Fibroblast of villous mesenchyme (primary cell): ENCODE data around the gene NBEA. TPM values are rescaled to one million over a fixed set of nuclear protein-coding genes. Genes with fewer than 3 reads are reported as not detected.
"Not testable (repeated sequence)": the region's sequence is repeated elsewhere in the genome, so short reads cannot be mapped to it uniquely, and the experiment has no call there.

ENCODE experiments used
- DNase-seq: peaks from one replicate; pipeline ENCODE4 v3.0.0-alpha.2; 2010; ENCODE audit warnings: low read depth
- H3K4me3 ChIP-seq: 2 replicates; pipeline ENCODE4 v1.5.1; 2011; ENCODE audit warnings: low read depth, mild to moderate bottlenecking, low read length
- CTCF ChIP-seq: IDR thresholded peaks from 2 replicates; pipeline ENCODE4 v1.5.1; 2012; ENCODE audit warnings: low read depth, mild to moderate bottlenecking, low read length; ENCODE audit not compliant: insufficient read depth
- total RNA-seq: library from RNA; depleted of rRNA; stranded (reverse); fragments of >200 nt; gene quantifications from 2 replicates; pipeline ENCODE4 v1.2.3, GENCODE V29; 2012

NBEA gene
- total RNA-seq, 1 donor, result 9.5 TPM

GRCh38 chr13:35389535-35389934 is 447.5 kb downstream of the NBEA start:
- TF ChIP-seq CTCF, result no peak
- no peak overlapping the region for H3K4me3 ChIP-seq
- DNase-seq, result no peak

GRCh38 chr13:35392768-35393167 is 450.7 kb downstream of the NBEA start:
- no peak for TF ChIP-seq CTCF

GRCh38 chr13:35393886-35394285 is 451.8 kb downstream of the NBEA start:
- no peak overlapping the region for H3K4me3 ChIP-seq
- DNase-seq, result no peak
- no peak for TF ChIP-seq CTCF

More at GRCh38 chr13:35392768-35393167, 450.7 kb downstream of the NBEA start:
- no peak overlapping the region for H3K4me3 ChIP-seq
- no peak for DNase-seq

GRCh38 chr13:35408285-35408684 is 466.2 kb downstream of the NBEA start:
- H3K4me3 ChIP-seq, DNase-seq: not testable (repeated sequence)

GRCh38 chr13:35411059-35411744 is 469.1 kb downstream of the NBEA start:
- no peak for TF ChIP-seq CTCF
- DNase-seq, result no peak
- H3K4me3 ChIP-seq, result no peak overlapping the region

- no peak for TF ChIP-seq CTCF
- H3K4me3 ChIP-seq, result no peak overlapping the region
- no peak for DNase-seq
These were observed 506.4 kb downstream of the NBEA start for GRCh38 chr13:35448465-35448864.

- DNase-seq, result no peak
- H3K4me3 ChIP-seq, result no peak overlapping the region
- TF ChIP-seq CTCF, result no peak
These were observed 507.8 kb downstream of the NBEA start for GRCh38 chr13:35449821-35450220.
